Ovary (tissue), 3 donors: ENCODE data around the gene METTL13.
A peak's percentile ranks its signal among the peaks of the same experiment; 100 is the strongest.

ENCODE experiments used
- EP300 ChIP-seq: sonication (generic); formaldehyde crosslinking; IDR thresholded peaks from one replicate; pipeline ENCODE4 v1.6.1; 2017; ENCODE audit warnings: antibody characterized with exemption
- POLR2A ChIP-seq: fragments of 450-650 bp; IDR thresholded peaks from one replicate; pipeline ENCODE4 v1.6.1; 2017; ENCODE audit warnings: antibody characterized with exemption, mild to moderate bottlenecking, moderate library complexity
- TF ChIP-seq, protein P1 (sequence below), 3 donors: fragments of 450-650 bp in 2 of 3; fragments of 200-600 bp in 1 of 3; IDR thresholded peaks; one replicate each; pipeline versions ENCODE4 v1.5.1 to v1.8.0; 2016 to 2022; ENCODE audit warnings: antibody characterized with exemption in 3 of 3, mild to moderate bottlenecking in 1 of 3
- donor health status: DM: no; HTN: no; CAD: no.

DNA sequence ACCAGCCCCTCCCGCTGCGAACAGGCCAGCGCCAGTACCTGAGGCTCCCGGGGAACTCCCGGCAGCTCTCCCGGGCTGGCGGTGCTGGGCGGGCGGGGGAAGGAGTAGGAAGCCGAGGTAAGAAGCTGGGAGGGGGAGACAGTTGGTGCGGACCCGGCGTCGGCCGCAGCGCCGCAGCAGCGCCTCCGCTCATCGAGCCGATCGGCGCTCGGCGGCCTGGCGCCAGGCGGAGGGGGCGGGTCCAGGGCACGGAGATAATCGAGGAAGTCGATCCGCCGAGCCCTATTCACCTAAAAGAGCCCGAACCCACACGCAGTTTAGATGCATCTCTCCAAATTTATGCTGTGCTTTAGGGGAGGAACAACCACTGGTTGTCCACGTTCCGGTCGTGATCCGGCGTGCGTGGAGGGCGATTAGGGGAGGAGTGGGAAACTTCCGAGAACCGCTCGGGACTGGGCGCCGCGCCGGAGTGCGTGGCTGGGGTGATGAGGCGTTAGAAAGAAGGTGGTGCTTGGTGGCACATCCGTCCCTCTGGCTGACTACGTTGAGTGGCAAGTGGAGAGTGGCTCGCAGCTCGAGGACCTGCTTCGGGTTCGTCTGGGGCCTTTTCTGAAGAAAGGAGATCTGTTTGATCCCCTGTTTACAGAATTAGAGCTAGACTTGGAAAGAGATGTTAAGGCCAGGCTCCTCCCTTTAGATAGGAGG is 39.4 kb upstream of the METTL13 start, which contains the start of gene VAMP4:
- TF ChIP-seq POLR2A (peak; percentile 97), EP300 (no peak)
- TF ChIP-seq, protein P1, sequence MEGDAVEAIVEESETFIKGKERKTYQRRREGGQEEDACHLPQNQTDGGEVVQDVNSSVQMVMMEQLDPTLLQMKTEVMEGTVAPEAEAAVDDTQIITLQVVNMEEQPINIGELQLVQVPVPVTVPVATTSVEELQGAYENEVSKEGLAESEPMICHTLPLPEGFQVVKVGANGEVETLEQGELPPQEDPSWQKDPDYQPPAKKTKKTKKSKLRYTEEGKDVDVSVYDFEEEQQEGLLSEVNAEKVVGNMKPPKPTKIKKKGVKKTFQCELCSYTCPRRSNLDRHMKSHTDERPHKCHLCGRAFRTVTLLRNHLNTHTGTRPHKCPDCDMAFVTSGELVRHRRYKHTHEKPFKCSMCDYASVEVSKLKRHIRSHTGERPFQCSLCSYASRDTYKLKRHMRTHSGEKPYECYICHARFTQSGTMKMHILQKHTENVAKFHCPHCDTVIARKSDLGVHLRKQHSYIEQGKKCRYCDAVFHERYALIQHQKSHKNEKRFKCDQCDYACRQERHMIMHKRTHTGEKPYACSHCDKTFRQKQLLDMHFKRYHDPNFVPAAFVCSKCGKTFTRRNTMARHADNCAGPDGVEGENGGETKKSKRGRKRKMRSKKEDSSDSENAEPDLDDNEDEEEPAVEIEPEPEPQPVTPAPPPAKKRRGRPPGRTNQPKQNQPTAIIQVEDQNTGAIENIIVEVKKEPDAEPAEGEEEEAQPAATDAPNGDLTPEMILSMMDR (IDR thresholded peaks at IDR 0.05) = peak in 1 of 3 donors; percentile 10
